HG03025 (cell line): Measurements from ENCODE around the gene OR11H6.
"Not testable (repeated sequence)": the region's sequence is repeated elsewhere in the genome, so short reads cannot be mapped to it uniquely, and the experiment has no call there.

Source experiments
- ATAC-seq: cut with Tn5 transposase; IDR thresholded peaks from one replicate; pipeline ENCODE4 v1.9.1; 2021; ENCODE audit warnings: mild to moderate bottlenecking, moderate library complexity; ENCODE audit not compliant: unreplicated experiment, low FRiP score

The OR11H6 gene

GRCh38 chr14:20223410-20223809, at the start of gene OR11H6:
Gene OR11H6, plus strand, starts transcription at chr14:20223710. Its CDS starts 0 bp downstream, at chr14:20223710.
- ATAC-seq = no peak

GRCh38 chr14:20174205-20174604, 49.3 kb upstream of the OR11H6 start:
- ATAC-seq = not testable (repeated sequence)

GRCh38 chr14:20176330-20176729, 47.2 kb upstream of the OR11H6 start:
- no peak for ATAC-seq

GRCh38 chr14:20177433-20177974, 46.0 kb upstream of the OR11H6 start:
- no peak for ATAC-seq

GRCh38 chr14:20179218-20179617, 44.3 kb upstream of the OR11H6 start:
- ATAC-seq = no peak

GRCh38 chr14:20179880-20180279, 43.6 kb upstream of the OR11H6 start:
- ATAC-seq = no peak

- no peak for ATAC-seq
These were observed 43.0 kb upstream of the OR11H6 start for GRCh38 chr14:20180486-20180885.

- ATAC-seq = no peak
These were observed 39.3 kb upstream of the OR11H6 start for GRCh38 chr14:20184181-20184580.

- no peak for ATAC-seq
These were observed 32.9 kb upstream of the OR11H6 start, which contains the start of gene OR11G2 for GRCh38 chr14:20190596-20190995. Gene OR11G2, plus strand, starts transcription at chr14:20190896. Its CDS starts 6,542 bp downstream, at chr14:20197438.

GRCh38 chr14:20191396-20191795, 32.1 kb upstream of the OR11H6 start:
- no peak for ATAC-seq

- no peak for ATAC-seq
These were observed 29.4 kb upstream of the OR11H6 start for GRCh38 chr14:20194101-20194500.

GRCh38 chr14:20195170-20195569, 28.3 kb upstream of the OR11H6 start:
- not testable (repeated sequence) for ATAC-seq

GRCh38 chr14:20195911-20196310, 27.6 kb upstream of the OR11H6 start:
- ATAC-seq = no peak

- ATAC-seq = no peak
These were observed 26.1 kb upstream of the OR11H6 start for GRCh38 chr14:20197459-20197858.

- no peak for ATAC-seq
These were observed 24.5 kb upstream of the OR11H6 start for GRCh38 chr14:20198991-20199390.

GRCh38 chr14:20204721-20205120, 18.8 kb upstream of the OR11H6 start:
- ATAC-seq = no peak

- ATAC-seq = no peak
These were observed 13.9 kb upstream of the OR11H6 start for GRCh38 chr14:20209595-20209994.

- ATAC-seq = not testable (repeated sequence)
These were observed 11.1 kb upstream of the OR11H6 start for GRCh38 chr14:20212406-20212805.

- ATAC-seq = no peak
These were observed 8.3 kb upstream of the OR11H6 start for GRCh38 chr14:20215196-20215595.

GRCh38 chr14:20219033-20219432, 4.5 kb upstream of the OR11H6 start:
- no peak for ATAC-seq

GRCh38 chr14:20228681-20229080, 5.2 kb downstream of the OR11H6 start, which contains the start of gene OR11H7:
Gene OR11H7, plus strand, starts transcription at chr14:20228981.
- ATAC-seq = no peak

GRCh38 chr14:20235415-20235814, 11.9 kb downstream of the OR11H6 start:
- ATAC-seq = not testable (repeated sequence)
